Right forelimb (tissue), 1 donor: ENCODE data around the gene THSD4.

Experiments used
- DNase-seq: peaks from one replicate; pipeline ENCODE4 v3.0.0-alpha.2; 2018

Gene THSD4

GRCh38 chr15:71603379-71603778 is 488.1 kb downstream of the THSD4 start:
- no peak for DNase-seq

- DNase-seq: no peak
These were observed 492.1 kb downstream of the THSD4 start for GRCh38 chr15:71607383-71607782.

GRCh38 chr15:71610728-71611552 is 495.7 kb downstream of the THSD4 start:
- DNase-seq: no peak

DNA sequence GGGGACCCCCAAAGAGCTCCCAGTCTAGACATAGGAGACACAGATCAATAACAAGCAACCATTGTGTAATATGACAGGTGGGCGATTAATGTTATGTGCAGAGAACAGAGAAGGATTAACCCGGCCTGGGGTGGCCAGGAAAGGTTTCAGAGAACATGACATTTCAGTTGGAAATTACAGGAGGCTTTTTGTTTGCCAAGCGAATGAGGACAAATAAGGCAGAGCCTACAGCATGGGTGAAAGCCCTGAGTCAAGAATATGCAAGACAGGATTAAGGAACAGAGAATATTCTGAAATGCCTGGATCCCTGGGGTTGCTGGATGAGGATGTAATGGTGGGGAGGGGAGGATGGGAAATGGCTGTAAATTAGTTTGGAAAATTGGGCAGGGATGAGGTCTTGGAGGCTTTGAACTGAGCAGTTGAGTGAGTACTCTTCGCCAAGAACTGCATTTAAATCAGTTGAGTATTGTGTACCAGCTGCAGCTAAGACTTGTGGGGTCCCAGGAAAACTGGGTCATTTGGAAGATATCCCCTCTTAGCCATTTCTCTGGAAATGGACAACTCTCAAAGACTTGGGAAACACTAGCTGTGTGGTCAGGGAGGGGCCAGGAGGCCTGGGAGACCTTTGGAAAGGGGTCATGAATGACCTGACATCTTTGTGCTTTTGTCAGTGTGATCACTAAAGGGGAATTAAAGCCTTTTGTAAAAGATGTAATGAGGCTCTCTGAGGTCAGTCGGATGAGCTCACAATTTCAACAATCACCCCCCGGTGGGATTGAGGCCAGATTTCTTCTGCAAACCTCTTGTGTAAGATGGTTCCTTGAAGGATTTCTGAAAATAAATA is 496.5 kb downstream of the THSD4 start:
- no peak for DNase-seq

DNA sequence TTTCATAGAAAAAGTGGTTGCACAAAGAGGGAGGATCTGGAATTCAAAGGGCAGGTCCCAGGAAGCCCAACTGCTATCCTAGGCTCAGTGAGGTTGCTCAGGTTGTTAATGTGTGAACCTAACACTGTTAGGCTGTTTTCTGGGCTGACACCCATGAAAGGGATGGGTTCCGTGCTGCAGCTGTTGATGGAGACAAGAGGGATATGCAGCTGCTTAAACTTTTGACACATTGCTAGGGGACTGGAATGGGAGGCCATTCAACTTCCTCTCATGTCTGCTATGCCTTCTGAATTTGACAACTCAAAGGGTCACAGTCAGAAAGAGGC is 497.1 kb downstream of the THSD4 start:
- DNase-seq: peak; percentile 56

DNA sequence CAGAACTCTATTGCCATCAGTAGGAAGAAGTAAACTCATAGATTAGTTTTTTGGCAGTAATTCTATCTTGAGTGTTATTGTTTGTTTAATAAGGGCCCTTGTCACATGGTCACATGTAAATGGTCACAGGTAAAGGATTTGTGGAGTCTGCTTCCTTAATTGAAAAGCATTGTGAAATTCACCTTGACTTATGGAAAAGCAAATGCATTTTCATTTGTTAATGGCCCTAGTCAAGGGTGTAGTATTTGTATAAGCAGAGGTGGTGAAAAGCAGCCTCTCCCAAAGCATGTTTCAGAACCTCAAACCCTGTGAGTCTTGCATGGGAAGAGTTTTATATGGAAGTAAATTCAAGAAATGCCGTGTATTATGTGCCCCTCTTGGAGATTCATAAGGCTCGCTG is 497.6 kb downstream of the THSD4 start:
- DNase-seq: no peak

DNA sequence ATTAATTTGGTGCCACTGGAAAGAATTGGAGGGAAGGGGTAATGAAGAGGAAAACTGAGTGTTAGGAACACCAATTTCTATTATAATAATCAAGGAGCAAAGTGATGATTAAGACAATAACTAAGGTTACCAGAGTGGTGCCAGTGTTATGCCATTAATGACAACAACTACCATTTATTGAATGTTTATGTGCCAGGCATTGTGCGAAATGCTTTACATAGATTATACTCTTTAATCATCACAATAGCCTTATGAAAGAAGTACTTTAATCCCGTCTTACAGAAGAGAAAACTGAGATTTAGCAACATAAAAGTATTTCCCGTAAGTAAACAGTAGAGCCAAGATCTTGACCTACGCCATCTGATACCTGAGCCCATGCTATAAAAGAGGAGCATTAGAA is 507.8 kb downstream of the THSD4 start:
- no peak for DNase-seq

GRCh38 chr15:71626596-71627088 is 511.4 kb downstream of the THSD4 start:
- no peak for DNase-seq

DNA sequence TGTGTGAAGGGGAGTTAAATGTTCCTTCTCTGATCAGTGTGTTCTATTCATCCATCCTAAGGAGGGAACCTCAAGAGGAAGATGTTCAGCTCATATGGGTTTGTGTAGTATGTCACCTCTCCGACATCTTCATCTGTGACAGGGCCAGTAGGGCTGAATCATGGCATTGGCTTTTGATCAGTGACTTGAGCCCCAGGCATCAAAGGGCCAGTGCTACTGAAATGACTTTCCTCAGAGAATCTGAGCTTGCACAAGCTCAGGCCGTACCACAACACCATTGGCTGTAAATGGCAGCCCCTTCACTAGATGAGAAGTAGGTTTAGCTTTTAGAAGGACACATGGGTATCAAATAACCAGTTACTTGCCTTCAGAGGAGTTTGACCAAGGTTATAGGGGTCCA is 511.9 kb downstream of the THSD4 start:
- no peak for DNase-seq

GRCh38 chr15:71627604-71628003 is 512.3 kb downstream of the THSD4 start:
- no peak for DNase-seq

DNA sequence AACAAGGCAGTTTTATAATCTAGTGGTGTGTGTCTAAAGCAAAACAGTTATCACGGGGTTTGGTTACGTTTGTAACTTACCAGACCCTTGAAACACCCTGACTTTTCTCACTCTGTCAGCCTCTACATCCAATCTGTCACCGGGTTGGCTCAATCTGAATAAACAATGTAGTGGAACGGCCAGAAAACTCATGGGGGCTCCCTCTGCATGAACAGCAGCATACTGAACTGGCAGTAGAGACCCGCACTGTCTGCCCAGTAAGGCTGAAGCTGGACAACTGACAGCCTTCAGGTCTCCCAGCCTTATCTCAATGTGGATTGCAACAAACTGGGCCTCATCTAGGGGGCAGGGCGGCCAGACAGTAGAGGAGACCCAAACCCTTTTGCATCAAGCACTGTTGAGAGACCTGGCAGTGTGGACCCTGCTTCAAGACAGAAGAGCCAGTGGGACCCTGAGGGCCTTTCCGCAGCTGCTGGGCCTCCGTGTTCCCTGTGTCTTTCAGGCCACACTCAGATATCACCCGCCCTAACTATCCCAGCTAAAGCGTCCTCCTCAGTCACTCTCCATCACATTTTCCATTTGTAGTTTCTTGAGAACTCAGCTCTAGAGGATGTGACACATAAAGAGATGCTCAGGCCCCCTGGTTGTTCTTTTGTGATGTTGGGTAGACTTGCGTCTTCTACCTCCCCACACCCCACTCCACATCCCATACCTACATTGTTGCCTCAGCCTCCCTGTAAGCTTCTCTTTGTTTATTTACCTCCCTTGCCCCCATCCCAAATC is 513.9 kb downstream of the THSD4 start:
- DNase-seq: no peak

DNA sequence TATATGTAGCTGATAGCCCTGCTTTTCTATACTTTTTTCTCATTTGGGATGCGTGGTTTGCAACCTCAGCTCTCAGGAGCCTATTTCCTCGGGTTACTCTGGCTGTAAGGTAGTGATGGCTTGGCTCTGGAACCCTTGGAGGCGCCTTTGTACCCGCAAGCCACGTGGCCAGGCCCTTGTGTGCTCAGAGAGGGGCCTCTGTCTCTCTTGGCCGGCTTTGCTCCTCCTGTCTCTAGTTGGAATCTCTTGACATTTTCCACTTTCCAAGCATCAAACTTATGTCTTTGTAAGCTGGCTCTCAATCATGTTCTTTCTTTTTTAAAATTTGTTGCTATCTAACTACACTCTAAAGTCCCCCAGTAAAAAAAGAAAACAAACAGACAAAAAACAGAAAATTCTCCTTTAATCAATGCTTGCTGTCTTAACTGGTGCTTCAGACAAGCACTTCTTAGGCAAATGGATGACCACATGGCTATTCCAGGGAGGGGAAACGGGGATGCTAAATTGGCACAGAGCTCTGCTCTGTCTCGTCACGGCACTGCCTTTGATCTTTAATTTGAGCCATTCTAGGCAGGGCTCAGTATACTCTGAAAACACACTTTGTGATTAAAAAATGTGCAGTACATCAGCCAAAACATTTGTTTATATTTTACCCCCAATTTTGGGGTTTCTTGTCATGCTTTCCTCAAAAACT is 514.7 kb downstream of the THSD4 start:
- DNase-seq: no peak

- no peak for DNase-seq
These were observed 515.2 kb downstream of the THSD4 start for GRCh38 chr15:71630475-71630809.

DNA sequence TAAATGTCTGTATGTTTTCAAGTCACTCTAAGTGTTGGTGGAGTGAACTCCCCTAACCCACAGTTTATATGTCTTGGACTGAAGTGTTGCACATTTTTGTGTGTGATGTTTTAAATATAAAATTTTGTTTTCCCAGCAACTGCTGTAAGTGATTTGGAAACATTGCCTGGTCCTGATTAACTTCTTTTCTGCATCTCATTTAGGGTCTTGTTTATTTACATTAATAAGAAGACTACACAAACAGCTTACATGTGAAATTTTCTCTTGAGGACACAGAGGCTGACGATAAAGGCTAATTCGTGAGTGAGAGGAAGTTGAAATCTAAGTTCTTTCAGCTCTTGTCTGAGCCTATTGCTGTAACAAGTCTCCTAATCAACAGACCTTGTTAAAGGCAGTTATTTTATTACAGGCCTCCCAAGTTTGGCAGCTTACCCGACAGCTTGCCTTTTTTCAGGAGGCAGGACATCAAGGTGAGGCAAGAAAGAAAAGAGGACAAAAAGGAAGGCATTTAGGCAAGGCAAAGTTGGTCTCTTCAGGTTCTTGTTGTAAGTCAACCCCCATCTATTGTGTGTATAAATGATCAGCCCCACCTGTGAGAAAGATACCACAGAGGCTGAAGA is 517.4 kb downstream of the THSD4 start:
- DNase-seq: no peak

DNA sequence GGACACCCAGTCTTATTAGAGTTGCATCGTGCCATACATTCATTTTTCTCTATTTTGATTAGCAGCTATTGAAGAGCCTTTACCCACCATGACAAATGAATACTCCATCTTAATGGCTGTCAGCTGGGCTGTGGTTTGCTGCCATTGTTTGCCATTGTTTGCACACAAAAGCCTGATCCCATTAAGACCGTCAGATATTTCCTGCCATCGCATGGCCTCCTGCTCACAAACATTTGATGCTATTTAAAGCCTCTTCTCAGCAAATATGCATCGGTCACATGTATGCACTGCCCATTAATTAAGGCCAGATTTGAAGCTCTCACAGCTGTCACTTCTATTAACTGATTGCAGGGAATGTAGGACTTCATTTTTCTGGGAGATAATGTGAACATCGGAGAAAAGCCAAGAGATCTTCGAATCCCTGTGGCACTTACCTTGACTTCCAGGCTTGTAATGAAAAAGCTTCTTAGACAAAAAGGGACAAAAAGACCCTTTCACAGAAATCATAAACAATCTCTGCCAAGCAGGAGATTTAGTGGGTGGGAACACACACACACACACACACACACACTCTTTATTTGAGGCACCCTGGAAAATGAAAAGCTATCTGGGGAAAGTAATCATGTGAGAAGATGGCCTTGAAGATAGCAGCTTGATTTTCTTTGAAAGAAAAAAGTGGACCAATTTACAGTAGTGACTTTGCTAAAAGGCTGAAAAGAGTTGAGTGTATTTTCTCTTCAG is 519.7 kb downstream of the THSD4 start:
- no peak for DNase-seq

DNA sequence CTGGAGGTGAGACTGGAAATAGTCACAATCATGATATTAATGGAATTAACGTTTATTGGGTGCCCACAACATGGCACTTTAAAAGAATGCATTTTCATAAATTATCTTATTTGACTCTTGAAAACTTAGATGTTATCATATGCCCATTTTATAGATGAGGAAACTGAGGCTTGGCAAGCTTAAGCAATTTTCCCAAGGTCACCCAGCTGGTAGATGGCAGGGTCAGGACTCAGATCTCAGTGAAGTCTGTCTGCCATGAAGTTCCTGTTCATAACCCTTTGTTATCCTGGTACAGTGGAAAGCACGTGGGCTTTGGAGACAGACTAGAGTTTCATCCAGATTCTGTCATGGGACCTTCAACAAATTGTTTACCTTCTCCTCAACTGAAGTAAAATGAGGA is 520.5 kb downstream of the THSD4 start:
- DNase-seq: no peak

DNA sequence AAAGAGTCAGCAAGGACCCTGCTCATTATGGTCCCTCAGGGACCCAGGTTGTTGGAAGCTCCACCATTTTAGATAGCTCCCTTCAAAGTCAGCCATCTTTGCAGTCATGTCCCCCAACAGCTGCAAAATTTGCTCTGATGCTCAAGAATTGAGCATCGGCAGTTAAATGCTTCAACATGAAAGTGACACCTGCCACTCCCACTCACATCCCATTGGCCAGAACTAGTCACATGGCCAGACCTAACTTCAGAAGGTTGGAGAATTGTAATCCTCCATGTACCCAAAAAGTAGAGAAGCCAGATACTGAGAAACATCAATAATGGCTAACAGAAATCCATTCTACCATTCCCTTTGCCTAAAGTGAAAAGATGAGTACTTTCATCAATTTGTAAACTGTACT is 523.6 kb downstream of the THSD4 start:
- no peak for DNase-seq

DNA sequence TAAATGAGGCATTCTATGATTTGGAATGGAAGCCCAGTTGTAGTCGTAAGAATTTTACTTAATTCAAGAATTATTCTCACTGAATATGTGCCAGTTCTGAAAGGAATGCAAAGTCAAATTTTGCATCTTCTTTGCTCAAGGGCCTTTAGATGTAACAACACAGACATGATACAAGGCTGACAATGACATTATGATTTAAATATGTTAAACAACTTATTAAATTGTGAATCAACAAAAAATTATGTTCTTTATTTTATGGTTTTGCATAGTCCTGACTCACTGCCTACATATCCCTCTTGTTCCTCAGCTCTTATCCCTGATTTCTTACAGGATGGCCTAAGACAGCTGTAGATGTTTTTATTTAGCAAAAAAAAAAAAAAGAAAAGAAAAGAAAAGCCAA is 524.2 kb downstream of the THSD4 start:
- no peak for DNase-seq

- no peak for DNase-seq
These were observed 528.6 kb downstream of the THSD4 start for GRCh38 chr15:71643918-71644317.

DNA sequence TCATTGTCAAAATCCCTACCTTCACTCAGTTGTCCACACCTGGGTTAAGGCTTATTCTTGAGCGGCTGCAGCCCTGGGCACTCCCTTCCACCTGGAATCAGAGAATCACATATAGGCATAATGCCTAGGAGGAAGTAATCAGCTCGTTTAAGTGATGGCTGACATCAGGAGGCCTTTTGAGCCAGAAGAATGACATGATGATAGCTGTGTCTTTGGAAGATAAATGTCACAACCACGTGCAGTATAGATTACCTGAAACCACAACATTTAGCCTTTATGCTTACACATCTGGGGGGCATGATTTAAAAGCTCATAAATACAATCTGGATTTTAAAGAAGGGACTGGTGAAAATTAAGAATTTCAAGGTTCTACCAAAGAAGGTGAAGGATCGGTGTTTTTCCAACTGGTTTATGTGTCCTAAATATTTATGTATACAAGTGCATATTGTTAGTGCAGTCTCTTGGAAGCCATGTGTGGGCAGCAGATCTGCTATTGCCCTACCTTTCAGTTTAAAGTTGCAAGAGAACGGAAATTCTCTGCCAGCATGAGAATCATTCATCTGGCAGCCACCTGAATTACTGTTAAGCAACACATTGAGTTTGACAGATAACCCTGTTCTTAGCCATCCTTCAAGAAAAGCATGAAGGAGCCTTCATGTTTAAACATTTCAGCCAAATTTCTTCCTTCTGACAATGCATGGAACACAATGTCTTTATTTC is 531.7 kb downstream of the THSD4 start:
- no peak for DNase-seq

GRCh38 chr15:71647487-71647808 is 532.2 kb downstream of the THSD4 start:
- no peak for DNase-seq
